ENCODE measurements around the gene RREB1. TPM values are rescaled to one million over a fixed set of nuclear protein-coding genes. Genes with fewer than 3 reads are reported as not detected.
A peak's percentile ranks its signal among the peaks of the same experiment; 100 is the strongest.

RREB1 gene
- total and polyA plus RNA-seq, 2 of the 4 experiments (the other 2 are of a cell fraction): 8.4 to 14.5 TPM

DNA sequence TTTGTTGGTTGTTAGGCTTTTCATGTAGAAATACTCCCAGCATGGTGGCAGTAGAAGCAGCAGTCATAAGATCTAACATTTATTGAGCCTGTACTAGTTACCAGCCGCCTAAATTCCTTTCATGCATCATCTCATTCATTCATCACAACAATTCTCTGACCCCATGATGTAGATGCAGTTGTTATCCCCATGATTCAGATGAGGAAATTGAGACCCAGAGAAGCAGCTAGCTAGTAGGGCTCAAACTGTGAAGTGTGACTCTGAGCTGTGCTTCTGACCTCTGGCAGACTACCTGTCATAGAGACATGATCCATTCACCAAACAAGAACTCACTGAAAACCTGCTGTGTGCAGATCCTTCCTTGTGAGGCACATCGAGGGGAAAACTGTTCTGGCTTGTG is 16.9 kb downstream of the RREB1 start:
- Histone ChIP-seq H2BK20ac (ENCODE audit: low read depth, low read length) (no peak overlapping the region), H2BK15ac (ENCODE audit: low read depth, low read length) (no peak overlapping the region), H3K4me2 (ENCODE audit: low read depth, low read length) (no peak overlapping the region), H2BK120ac (ENCODE audit: low read depth, low read length) (no peak overlapping the region), H3K9ac (ENCODE audit: low read depth, low read length) (no peak overlapping the region), H3K9me1 (ENCODE audit: insufficient read depth, low read length) (peaks cover 27% of the 10 kb centered on the region), H2AFZ (replicated peaks; ENCODE audit: low read length, poor library complexity) (no peak overlapping the region), H2AK9ac (replicated peaks; ENCODE audit: low read depth, low read length, poor library complexity) (no peak overlapping the region), H2AK5ac (ENCODE audit: low read depth, low read length) (no peak overlapping the region), H3K27me3 (ENCODE audit: control insufficient read depth, insufficient read depth, low read length) (no peaks in the 10 kb centered on the region), H3K18ac (ENCODE audit: low read depth, low read length) (no peak overlapping the region), H3K36me3 (ENCODE audit: control insufficient read depth, insufficient read depth, low read length) (peaks cover 5% of the 10 kb centered on the region), H4K91ac (ENCODE audit: insufficient read depth, low read depth, low read length) (no peak overlapping the region), H3K4ac (ENCODE audit: low read depth, low read length) (no peak overlapping the region), H3K56ac (ENCODE audit: extremely low read depth, insufficient read depth, low read length) (no peak overlapping the region), H2BK5ac (ENCODE audit: low read depth, low read length, poor library complexity, severe bottlenecking) (no peak overlapping the region), H3K27ac (ENCODE audit: insufficient read depth, low read length) (no peak overlapping the region), H3K79me1 (ENCODE audit: low read depth in 1 of 2, low read length in 2 of 2) (peaks cover 17 to 81% of the 10 kb centered on the region in 2 experiments), H3K4me1 (ENCODE audit: control insufficient read depth, insufficient read depth, low read length) (peaks cover 7% of the 10 kb centered on the region), H3K4me3 (ENCODE audit: insufficient read depth, low read depth, low read length) (no peak overlapping the region), H3K14ac (replicated peaks; ENCODE audit: low read depth, low read length) (no peak overlapping the region), H4K5ac (ENCODE audit: low read depth, low read length) (no peak overlapping the region), H4K8ac (ENCODE audit: low read depth in 2 of 2, low read length in 2 of 2) (no peak overlapping the region), H4K20me1 (ENCODE audit: insufficient read depth, low read length) (peaks cover 89% of the 10 kb centered on the region), H3K23ac (ENCODE audit: low read depth, low read length) (no peak overlapping the region; the same call in 1 of the 2 replicates), H3K9me3 (ENCODE audit: control insufficient read depth, insufficient read depth, low read length) (no peaks in the 10 kb centered on the region)
- BruUV-seq (replicated peaks): no TSS peak
- dilution Hi-C loops (cut with HindIII; ENCODE audit: low sequenced_read_pairs, unreplicated experiment) (no loop called here), in situ Hi-C loops (cut with MboI; ENCODE audit: low sequenced_read_pairs) (no loop called here), intact Hi-C loops (cut with micrococcal nuclease) (no loop called here)
- ATAC-seq (ENCODE audit: low read depth) (peak; percentile 56; the same call in 1 of the 2 replicates), DNase-seq (peak; percentile 57)
- ChIA-PET POLR2A (ENCODE audit: unreplicated experiment) (no interaction called here), CTCF (no interaction called here)
- WGBS, 2 experiments (ENCODE audit: extremely low coverage in 2 of 2, insufficient read length in 1 of 2): no CpG with 5 or more reads among the region's 2 CpGs
- TF ChIP-seq BHLHE40 (IDR thresholded peaks at IDR 0.05; ENCODE audit: low read depth, low read length): no peak
- no peak for TF ChIP-seq FOS (IDR thresholded peaks at IDR 0.05; ENCODE audit: low read depth, low read length)
- TF ChIP-seq MAZ (IDR thresholded peaks at IDR 0.05; ENCODE audit: borderline replicate concordance, low read depth, low read length): no peak
- TF ChIP-seq MXI1 (IDR thresholded peaks at IDR 0.05; ENCODE audit: borderline replicate concordance, low read depth, low read length): no peak
- no peak for TF ChIP-seq RAD21 (IDR thresholded peaks at IDR 0.05; ENCODE audit: low read length)
- no peak for TF ChIP-seq CEBPB (IDR thresholded peaks at IDR 0.05; ENCODE audit: low read depth, low read length)
- no peak for TF ChIP-seq NFE2L2 (IDR thresholded peaks at IDR 0.05; ENCODE audit: low read depth, low read length)
- TF ChIP-seq, protein P1, sequence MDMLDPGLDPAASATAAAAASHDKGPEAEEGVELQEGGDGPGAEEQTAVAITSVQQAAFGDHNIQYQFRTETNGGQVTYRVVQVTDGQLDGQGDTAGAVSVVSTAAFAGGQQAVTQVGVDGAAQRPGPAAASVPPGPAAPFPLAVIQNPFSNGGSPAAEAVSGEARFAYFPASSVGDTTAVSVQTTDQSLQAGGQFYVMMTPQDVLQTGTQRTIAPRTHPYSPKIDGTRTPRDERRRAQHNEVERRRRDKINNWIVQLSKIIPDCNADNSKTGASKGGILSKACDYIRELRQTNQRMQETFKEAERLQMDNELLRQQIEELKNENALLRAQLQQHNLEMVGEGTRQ (IDR thresholded peaks at IDR 0.05; ENCODE audit: low read depth, low read length): no peak
- TF ChIP-seq, protein P2, sequence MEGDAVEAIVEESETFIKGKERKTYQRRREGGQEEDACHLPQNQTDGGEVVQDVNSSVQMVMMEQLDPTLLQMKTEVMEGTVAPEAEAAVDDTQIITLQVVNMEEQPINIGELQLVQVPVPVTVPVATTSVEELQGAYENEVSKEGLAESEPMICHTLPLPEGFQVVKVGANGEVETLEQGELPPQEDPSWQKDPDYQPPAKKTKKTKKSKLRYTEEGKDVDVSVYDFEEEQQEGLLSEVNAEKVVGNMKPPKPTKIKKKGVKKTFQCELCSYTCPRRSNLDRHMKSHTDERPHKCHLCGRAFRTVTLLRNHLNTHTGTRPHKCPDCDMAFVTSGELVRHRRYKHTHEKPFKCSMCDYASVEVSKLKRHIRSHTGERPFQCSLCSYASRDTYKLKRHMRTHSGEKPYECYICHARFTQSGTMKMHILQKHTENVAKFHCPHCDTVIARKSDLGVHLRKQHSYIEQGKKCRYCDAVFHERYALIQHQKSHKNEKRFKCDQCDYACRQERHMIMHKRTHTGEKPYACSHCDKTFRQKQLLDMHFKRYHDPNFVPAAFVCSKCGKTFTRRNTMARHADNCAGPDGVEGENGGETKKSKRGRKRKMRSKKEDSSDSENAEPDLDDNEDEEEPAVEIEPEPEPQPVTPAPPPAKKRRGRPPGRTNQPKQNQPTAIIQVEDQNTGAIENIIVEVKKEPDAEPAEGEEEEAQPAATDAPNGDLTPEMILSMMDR (conservative IDR thresholded peaks at IDR 0.05; ENCODE audit: low read depth, low read length): no peak
- TF ChIP-seq, protein P3, sequence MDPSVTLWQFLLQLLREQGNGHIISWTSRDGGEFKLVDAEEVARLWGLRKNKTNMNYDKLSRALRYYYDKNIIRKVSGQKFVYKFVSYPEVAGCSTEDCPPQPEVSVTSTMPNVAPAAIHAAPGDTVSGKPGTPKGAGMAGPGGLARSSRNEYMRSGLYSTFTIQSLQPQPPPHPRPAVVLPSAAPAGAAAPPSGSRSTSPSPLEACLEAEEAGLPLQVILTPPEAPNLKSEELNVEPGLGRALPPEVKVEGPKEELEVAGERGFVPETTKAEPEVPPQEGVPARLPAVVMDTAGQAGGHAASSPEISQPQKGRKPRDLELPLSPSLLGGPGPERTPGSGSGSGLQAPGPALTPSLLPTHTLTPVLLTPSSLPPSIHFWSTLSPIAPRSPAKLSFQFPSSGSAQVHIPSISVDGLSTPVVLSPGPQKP (IDR thresholded peaks at IDR 0.05; ENCODE audit: borderline replicate concordance, low read depth, low read length): no peak
- TF ChIP-seq POLR2A (IDR thresholded peaks at IDR 0.05; ENCODE audit: low read depth, low read length): no peak
- TF ChIP-seq RFX5 (IDR thresholded peaks at IDR 0.05; ENCODE audit: low read depth, low read length): no peak
- TF ChIP-seq CHD1 (IDR thresholded peaks at IDR 0.05; ENCODE audit: low read depth, low read length): no peak
- no peak for TF ChIP-seq SMC3 (IDR thresholded peaks at IDR 0.05; ENCODE audit: low read depth, low read length)
- no peak for TF ChIP-seq MAFK (IDR thresholded peaks at IDR 0.05; ENCODE audit: low read depth, low read length)
- no peak for TF ChIP-seq RCOR1 (IDR thresholded peaks at IDR 0.05; ENCODE audit: insufficient replicate concordance, low read length)
